HL-60 (cell line): ENCODE data around the gene PDE4B.

Source experiments
- DNase-seq, 2 experiments: peaks; one replicate each; pipeline ENCODE4 v3.0.0-alpha.2; 2010 to 2020; ENCODE audit warnings: low read depth in 1 of 2, low spot score in 1 of 2
- H3K27ac ChIP-seq: fragments of 250-450 bp; sonication (Bioruptor Pico); replicated peaks from 2 replicates; pipeline ENCODE4 v1.5.1; 2020; ENCODE audit warnings: mild to moderate bottlenecking, moderate library complexity
- H3K27me3 ChIP-seq: fragments of 250-450 bp; sonication (Bioruptor Pico); 2 replicates; pipeline ENCODE4 v1.5.1; 2021; ENCODE audit warnings: mild to moderate bottlenecking, moderate library complexity; ENCODE audit not compliant: insufficient read depth, poor library complexity, severe bottlenecking
- H3K4me3 ChIP-seq: replicated peaks from 2 replicates; pipeline ENCODE4 v1.5.1; 2011; ENCODE audit warnings: mild to moderate bottlenecking, control low read depth, low read length; ENCODE audit not compliant: insufficient read depth
- CTCF ChIP-seq: IDR thresholded peaks from one replicate; pipeline ENCODE4 v1.5.1; 2011; ENCODE audit warnings: low read length, control low read depth, inconsistent platforms; ENCODE audit not compliant: insufficient read depth
- GABPA ChIP-seq: IDR thresholded peaks from 2 replicates; pipeline ENCODE4 v1.6.1; 2012; ENCODE audit warnings: low read depth
- POLR2AphosphoS5 ChIP-seq: IDR thresholded peaks from 2 replicates; pipeline ENCODE4 v1.6.1; 2012; ENCODE audit warnings: low read depth
- REST ChIP-seq: IDR thresholded peaks from 2 replicates; pipeline ENCODE4 v1.6.1; 2012; ENCODE audit warnings: low read depth; ENCODE audit not compliant: insufficient replicate concordance
- SPI1 ChIP-seq: IDR thresholded peaks from 2 replicates; pipeline ENCODE4 v1.6.1; 2012; ENCODE audit warnings: low read depth, mild to moderate bottlenecking, borderline replicate concordance

Gene PDE4B

GRCh38 chr1:65946376-65946775 lies 153.7 kb downstream of the PDE4B start:
- DNase-seq: no peak
- Histone ChIP-seq H3K4me3 (no peak overlapping the region), H3K27me3 (no peaks in the 10 kb centered on the region), H3K27ac (no peak overlapping the region)
- TF ChIP-seq GABPA: no peak
- TF ChIP-seq POLR2AphosphoS5: no peak
- no peak for TF ChIP-seq REST
- no peak for TF ChIP-seq SPI1
- no peak for TF ChIP-seq CTCF

DNA sequence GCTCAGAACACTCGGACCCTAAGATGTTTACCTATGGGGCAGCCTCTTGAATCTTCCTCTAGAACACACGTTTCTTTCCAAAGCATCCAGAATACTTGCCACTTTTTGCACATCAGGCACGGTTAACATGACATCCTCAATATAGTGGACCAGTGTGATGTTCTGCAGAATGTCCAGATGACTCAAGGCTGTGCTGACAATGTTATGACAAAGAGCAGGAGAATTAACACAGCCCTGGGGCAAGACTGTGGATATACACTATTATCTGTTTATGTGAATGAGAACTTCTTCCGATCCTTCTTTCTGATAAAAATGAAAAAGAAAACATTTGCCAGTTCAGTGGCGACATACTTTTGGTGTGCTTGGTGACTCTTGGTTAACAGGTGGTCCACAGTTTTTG lies 154.3 kb downstream of the PDE4B start:
- no peak overlapping the region for H3K27ac ChIP-seq
- no peak overlapping the region for H3K4me3 ChIP-seq
- TF ChIP-seq SPI1: no peak
- no peak for TF ChIP-seq GABPA
- no peak for DNase-seq
- H3K27me3 ChIP-seq: no peaks in the 10 kb centered on the region

- DNase-seq: no peak
- TF ChIP-seq GABPA (no peak), CTCF (no peak), SPI1 (no peak), POLR2AphosphoS5 (no peak), REST (no peak)
- Histone ChIP-seq H3K4me3 (no peak overlapping the region), H3K27me3 (no peaks in the 10 kb centered on the region), H3K27ac (no peak overlapping the region)
Measured at GRCh38 chr1:65948609-65949229, 156.0 kb downstream of the PDE4B start.

DNA sequence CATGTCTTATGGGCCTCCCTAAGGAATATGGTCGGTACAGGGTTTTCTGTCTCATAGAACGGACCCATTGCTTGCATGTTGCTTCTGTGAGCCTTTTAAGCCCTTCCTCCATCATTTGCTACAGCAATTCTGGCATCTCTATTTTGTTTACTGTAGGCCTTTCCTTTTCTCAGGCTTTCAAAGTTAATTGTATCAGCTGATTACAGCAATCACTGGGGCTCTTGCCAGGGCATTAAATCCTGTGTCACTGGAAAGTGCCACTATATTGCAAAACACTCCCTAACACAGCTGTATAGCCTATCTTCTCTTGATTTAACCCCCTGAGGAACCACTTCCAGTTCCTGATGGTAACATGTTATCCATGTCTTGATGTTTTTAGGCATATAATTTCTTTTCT lies 156.5 kb downstream of the PDE4B start:
- no peak for TF ChIP-seq CTCF
- no peak for TF ChIP-seq POLR2AphosphoS5
- DNase-seq: no peak
- no peak overlapping the region for H3K4me3 ChIP-seq
- no peak overlapping the region for H3K27ac ChIP-seq
- no peaks in the 10 kb centered on the region for H3K27me3 ChIP-seq
